HG03064 (cell line): ENCODE data around the gene C11orf98.

Experiments used
- ATAC-seq: cut with Tn5 transposase; IDR thresholded peaks from one replicate; pipeline ENCODE4 v1.9.1; 2021; ENCODE audit warnings: low read depth; ENCODE audit not compliant: unreplicated experiment

The C11orf98 gene

DNA sequence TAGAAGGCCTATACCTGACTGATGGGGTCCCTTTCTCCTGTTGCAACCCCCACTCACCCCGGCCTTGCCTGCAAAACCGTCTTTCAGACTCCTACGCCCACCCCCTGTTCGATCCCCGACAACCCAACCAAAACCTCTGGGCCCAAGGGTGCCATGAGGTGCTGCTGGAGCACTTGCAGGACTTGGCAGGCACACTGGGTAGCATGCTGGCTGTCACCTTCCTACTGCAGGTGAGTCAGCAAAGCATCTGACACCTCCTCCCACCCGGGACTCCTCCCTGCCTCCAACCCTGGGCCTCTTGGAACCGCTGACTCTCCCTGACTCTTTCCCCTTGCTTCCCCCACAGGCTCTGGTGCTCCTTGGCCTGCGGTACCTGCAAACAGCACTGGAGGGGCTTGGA, 50.7 kb downstream of the C11orf98 start:
- ATAC-seq = no peak

DNA sequence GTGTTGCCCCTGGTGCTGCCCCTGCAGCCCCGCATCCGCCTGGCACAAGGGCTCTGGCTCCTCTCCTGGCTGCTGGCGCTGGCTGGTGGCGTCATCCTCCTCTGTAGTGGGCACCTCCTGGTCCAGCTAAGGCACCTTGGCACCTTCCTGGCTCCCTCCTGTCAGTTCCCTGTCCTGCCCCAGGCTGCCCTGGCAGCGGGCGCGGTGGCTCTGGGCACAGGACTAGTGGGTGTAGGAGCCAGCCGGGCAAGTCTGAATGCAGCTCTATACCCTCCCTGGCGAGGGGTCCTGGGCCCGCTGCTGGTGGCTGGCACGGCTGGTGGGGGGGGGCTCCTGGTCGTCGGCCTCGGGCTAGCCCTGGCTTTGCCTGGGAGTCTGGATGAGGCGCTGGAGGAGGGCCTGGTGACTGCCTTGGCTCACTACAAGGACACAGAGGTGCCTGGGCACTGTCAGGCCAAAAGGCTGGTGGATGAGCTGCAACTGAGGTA, 51.7 kb downstream of the C11orf98 start:
- no peak for ATAC-seq
